ENCODE measurements around the gene TAF4.
"Not testable (repeated sequence)": the region's sequence is repeated elsewhere in the genome, so short reads cannot be mapped to it uniquely, and the experiment has no call there.

TAF4 gene, protein sequence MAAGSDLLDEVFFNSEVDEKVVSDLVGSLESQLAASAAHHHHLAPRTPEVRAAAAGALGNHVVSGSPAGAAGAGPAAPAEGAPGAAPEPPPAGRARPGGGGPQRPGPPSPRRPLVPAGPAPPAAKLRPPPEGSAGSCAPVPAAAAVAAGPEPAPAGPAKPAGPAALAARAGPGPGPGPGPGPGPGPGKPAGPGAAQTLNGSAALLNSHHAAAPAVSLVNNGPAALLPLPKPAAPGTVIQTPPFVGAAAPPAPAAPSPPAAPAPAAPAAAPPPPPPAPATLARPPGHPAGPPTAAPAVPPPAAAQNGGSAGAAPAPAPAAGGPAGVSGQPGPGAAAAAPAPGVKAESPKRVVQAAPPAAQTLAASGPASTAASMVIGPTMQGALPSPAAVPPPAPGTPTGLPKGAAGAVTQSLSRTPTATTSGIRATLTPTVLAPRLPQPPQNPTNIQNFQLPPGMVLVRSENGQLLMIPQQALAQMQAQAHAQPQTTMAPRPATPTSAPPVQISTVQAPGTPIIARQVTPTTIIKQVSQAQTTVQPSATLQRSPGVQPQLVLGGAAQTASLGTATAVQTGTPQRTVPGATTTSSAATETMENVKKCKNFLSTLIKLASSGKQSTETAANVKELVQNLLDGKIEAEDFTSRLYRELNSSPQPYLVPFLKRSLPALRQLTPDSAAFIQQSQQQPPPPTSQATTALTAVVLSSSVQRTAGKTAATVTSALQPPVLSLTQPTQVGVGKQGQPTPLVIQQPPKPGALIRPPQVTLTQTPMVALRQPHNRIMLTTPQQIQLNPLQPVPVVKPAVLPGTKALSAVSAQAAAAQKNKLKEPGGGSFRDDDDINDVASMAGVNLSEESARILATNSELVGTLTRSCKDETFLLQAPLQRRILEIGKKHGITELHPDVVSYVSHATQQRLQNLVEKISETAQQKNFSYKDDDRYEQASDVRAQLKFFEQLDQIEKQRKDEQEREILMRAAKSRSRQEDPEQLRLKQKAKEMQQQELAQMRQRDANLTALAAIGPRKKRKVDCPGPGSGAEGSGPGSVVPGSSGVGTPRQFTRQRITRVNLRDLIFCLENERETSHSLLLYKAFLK

DNA sequence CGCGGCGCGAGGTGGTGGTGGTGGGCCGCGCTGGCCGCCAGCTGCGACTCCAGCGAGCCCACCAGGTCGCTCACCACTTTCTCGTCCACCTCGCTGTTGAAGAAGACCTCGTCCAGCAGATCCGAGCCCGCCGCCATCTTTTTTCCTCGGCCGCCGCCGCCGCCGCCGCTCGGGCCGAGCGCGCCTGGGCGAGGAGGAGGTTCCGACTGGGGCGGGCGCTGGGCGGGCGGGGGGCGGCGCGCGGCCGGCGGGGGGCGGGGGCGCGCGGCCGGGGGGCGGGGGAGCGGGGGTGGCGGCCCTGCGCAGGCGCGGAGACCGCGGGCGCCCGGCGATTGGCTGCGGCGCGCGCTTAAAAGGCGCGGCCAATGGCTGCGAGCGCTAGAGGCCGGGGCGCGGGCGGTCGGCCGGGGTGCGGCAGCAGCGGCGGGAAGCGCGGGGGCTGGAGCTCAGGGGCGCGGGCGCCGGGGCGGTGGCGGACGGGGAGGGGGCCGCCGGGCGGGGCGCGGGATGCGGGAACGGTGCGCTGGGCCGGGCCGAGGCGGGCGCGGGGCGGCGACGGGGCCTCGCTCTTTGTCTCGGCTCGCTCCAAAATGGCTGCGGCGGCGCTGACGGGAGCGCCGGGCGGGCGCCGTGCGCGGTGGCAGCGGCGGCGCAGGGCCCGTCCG lies at the start of gene TAF4:
TAF4 (minus strand) TSS at position 208 of the 665 bp plus-strand sequence; CDS start at position 137, 71 bp downstream.
- peak; percentile 79 to 81 for DNase-seq

- no peak for DNase-seq
Measured at GRCh38 chr20:62114894-62115293, 49.2 kb upstream of the TAF4 start.

GRCh38 chr20:62112368-62112767 lies 46.7 kb upstream of the TAF4 start:
- DNase-seq = no peak

DNA sequence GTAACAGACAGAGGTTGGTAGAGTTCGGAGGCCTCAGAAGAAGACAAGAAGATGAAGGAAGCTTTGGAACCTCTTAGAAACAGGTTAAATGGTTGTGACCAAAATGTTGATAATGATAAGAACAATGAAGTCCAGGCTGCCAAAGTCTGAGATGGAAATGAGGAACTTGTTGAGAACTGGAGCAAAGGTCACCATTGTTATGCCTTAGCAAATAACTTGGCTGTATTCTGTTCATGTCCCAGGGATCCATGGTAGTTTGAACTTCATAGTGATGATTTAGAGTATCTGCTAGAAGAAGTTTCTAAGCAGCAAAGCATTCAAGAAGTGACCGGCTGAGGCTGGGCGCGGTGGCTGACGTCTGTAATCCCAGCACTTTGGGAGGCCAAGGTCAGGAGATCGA lies 45.5 kb upstream of the TAF4 start:
- no peak for DNase-seq

- DNase-seq = no peak
Measured at GRCh38 chr20:62105592-62105991, 39.9 kb upstream of the TAF4 start.

GRCh38 chr20:62104791-62105345 lies 39.2 kb upstream of the TAF4 start:
- no peak for DNase-seq

GRCh38 chr20:62104234-62104789 lies 38.6 kb upstream of the TAF4 start:
- DNase-seq = no peak

DNA sequence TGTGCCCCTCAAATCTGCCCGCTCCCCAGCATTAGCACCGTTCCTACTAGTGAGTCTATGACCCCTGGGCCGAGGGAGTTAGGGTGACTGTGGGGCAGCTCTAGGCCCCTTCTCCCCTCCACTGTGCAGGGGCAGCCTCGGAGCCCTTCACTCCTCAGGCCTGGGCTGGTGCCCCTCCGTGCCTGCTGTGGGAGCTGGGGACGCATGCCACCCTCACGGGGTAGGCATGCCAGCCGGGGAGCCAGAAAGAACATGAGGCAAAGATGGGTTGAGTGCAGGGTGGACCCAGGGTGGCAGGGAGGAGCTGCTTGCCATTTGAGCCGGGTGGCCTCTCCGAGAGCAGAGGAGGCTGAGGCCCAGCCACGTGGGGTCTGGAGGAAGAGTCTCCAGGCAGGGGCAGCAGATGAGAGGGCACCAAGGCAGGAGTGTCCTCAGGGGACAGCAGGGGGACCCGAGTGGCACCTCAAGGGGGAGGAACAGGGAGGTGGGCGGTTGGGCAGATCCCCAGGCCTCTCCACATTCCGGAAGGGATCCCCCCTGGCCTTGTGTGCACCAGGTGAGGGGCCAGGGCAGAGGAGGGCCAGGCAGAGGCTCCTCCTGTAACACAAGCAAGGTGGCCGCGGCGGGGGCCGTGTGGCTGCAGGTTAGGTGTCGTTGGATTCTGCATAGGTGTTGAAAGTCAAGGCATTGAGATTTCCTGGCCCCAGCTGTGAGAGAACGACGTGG lies 38.0 kb upstream of the TAF4 start:
- DNase-seq = no peak

DNA sequence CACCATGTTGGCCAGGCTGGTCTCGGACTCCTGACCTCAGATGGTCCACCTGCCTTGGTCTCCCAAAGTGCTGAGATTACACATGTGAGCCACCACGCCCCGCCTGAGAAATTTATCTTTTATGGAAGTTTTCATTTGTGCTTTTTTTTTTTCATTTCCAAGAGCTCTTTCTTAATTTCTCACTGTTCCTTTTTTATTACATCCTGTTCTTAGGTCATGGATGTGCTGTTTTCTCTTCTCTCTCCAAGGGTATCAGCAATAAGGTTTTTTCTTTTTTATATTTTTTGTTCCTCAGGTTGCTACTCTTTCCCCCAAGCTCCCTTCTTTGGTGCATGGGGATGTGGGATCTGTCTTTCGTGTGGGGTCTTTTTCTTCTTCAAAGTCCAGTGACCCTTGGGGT lies 35.4 kb upstream of the TAF4 start:
- DNase-seq = no peak

GRCh38 chr20:62097881-62098407 lies 32.3 kb upstream of the TAF4 start:
- no peak for DNase-seq

GRCh38 chr20:62096421-62097380 lies 31.0 kb upstream of the TAF4 start:
- DNase-seq = no peak

GRCh38 chr20:62089393-62089792 lies 23.7 kb upstream of the TAF4 start:
- DNase-seq = no peak

GRCh38 chr20:62088258-62089127 lies 22.8 kb upstream of the TAF4 start:
- no peak for DNase-seq

- DNase-seq = no peak
Measured at GRCh38 chr20:62087632-62088031, 22.0 kb upstream of the TAF4 start.

DNA sequence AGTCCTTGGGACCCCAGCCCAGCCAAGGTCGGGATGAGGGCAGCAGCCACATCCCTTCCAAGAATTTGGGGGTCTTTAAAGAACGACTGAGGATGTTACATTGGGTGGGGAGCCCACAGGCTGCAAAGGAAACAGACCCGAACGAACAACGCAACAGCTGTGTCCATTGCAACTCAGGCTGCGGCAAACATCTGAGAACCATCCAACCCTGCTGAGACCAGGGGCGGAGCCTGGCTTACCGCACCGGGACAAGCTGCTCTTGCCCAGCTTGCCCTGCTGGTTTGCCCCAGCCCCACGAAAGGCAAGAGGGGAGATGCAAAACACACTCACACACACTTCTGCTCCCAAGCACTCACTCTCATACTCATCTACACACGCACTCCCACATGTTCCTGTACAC lies 21.5 kb upstream of the TAF4 start:
- DNase-seq = no peak

DNA sequence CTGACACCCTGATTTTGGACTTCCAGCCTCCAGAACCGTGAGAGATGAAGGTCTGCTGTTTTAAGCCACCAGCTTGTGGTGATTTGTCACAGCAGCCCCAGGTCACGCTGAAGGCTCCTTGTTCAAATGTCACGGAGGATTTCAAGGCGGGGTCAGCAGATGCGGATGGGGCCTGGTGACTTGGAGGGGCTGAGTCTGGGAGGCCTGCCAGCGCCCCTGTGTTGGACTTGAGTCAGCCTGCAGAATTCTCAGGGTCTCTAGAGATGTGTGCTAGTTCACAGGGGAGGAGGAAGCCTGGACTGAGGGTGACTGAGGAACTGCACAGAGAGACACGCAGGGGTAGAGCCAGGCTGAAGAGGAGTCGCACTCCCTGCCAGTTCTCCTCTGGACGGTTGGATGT lies 19.5 kb upstream of the TAF4 start:
- DNase-seq = no peak

- not testable (repeated sequence) for DNase-seq
Measured at GRCh38 chr20:62084224-62084623, 18.5 kb upstream of the TAF4 start.

DNA sequence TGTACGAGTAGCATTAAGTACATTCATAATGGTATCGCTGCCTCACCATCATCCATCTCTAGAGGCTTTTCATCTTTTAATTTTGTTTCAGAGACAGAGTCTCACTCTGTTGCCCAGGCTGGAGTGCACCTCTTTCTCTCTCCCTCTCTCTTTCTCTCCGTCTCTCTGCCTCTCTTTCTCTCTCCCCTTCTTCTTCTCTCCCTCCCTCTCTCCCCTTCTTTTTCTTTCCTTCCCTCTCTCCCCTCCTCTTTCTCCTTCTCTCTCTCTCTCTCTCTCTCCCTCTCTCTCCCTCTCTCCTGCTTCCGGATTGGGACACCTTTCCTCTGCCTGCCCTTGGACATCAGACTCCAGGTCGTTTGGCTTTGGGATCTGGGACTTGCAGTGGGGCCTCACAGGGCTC lies 17.6 kb upstream of the TAF4 start:
- no peak for DNase-seq

Measured in stimulated activated CD4-positive, alpha-beta T cell treated with anti-CD3 and anti-CD28 coated beads, Interleukin-2, amount 100 ng/mL, for 24 hours (primary cell).